Liver (tissue), 9 donors: ENCODE measurements around the gene MIEF2. TPM values are rescaled to one million over a fixed set of nuclear protein-coding genes. Genes with fewer than 3 reads are reported as not detected.

ENCODE experiments used
- DNase-seq: peaks from one replicate; pipeline ENCODE4 v3.0.0-alpha.2; 2017; ENCODE audit warnings: low spot score
- H3K27ac ChIP-seq, 2 donors: one replicate each; pipeline ENCODE4 v1.7.0; 2013; ENCODE audit warnings: inconsistent platforms in 2 of 2, low read length in 2 of 2, control low read depth in 1 of 2, low read depth in 1 of 2, mild to moderate bottlenecking in 1 of 2
- H3K27me3 ChIP-seq, 4 donors: one replicate each; pipeline versions ENCODE4 v1.6.1 to v1.7.0; 2013; ENCODE audit warnings: low read length in 3 of 4, inconsistent platforms in 1 of 4, mild to moderate bottlenecking in 1 of 4, moderate library complexity in 1 of 4; ENCODE audit not compliant: control insufficient read depth in 4 of 4, insufficient read depth in 4 of 4
- H3K36me3 ChIP-seq, 4 donors: one replicate each; pipeline versions ENCODE4 v1.6.1 to v1.7.0; 2013; ENCODE audit warnings: low read length in 3 of 4, mild to moderate bottlenecking in 3 of 4, low read depth in 1 of 4, moderate library complexity in 1 of 4; ENCODE audit not compliant: control insufficient read depth in 4 of 4, insufficient read depth in 3 of 4
- H3K4me1 ChIP-seq, 4 donors: one replicate each; pipeline versions ENCODE4 v1.6.1 to v1.7.0; 2013; ENCODE audit warnings: low read length in 3 of 4, mild to moderate bottlenecking in 3 of 4, moderate library complexity in 1 of 4; ENCODE audit not compliant: control insufficient read depth in 4 of 4, insufficient read depth in 4 of 4
- H3K4me3 ChIP-seq, 3 donors: one replicate each; pipeline versions ENCODE4 v1.6.1 to v1.7.0; 2013; ENCODE audit warnings: low read length in 3 of 3, control low read depth in 1 of 3, low read depth in 1 of 3, mild to moderate bottlenecking in 1 of 3
- H3K9ac ChIP-seq, 2 donors: one replicate each; pipeline ENCODE4 v1.7.0; 2013; ENCODE audit warnings: low read length in 2 of 2, mild to moderate bottlenecking in 2 of 2, moderate library complexity in 2 of 2, control low read depth in 1 of 2, low read depth in 1 of 2
- H3K9me3 ChIP-seq, 4 donors: one replicate each; pipeline versions ENCODE4 v1.6.1 to v1.7.0; 2013; ENCODE audit warnings: low read length in 3 of 4; ENCODE audit not compliant: control insufficient read depth in 4 of 4
- EGR1 ChIP-seq, 2 donors: IDR thresholded peaks; 2 replicates each; pipeline ENCODE4 v1.6.1; 2016 to 2018; ENCODE audit warnings: antibody characterized with exemption in 2 of 2, low read depth in 2 of 2
- FOXA1 ChIP-seq: IDR thresholded peaks from 2 replicates; pipeline ENCODE4 v1.6.1; 2016; ENCODE audit warnings: antibody characterized with exemption
- FOXA2 ChIP-seq: IDR thresholded peaks from 2 replicates; pipeline ENCODE4 v1.6.1; 2016; ENCODE audit warnings: antibody characterized with exemption
- GABPA ChIP-seq, 2 donors: IDR thresholded peaks in 1 of 2; conservative IDR thresholded peaks in 1 of 2; 2 replicates each; pipeline ENCODE4 v1.6.1; 2016; ENCODE audit warnings: antibody characterized with exemption in 2 of 2, mild to moderate bottlenecking in 1 of 2, moderate library complexity in 1 of 2
- HNF4A ChIP-seq, 2 donors: conservative IDR thresholded peaks; 2 replicates each; pipeline ENCODE4 v1.6.1; 2016; ENCODE audit warnings: antibody characterized with exemption in 2 of 2, mild to moderate bottlenecking in 2 of 2
- HNF4G ChIP-seq: IDR thresholded peaks from 2 replicates; pipeline ENCODE4 v1.6.1; 2016; ENCODE audit warnings: antibody characterized with exemption
- JUND ChIP-seq, 2 donors: IDR thresholded peaks; 2 replicates each; pipeline ENCODE4 v1.6.1; 2016; ENCODE audit warnings: antibody characterized with exemption in 2 of 2
- MAX ChIP-seq: IDR thresholded peaks from 2 replicates; pipeline ENCODE4 v1.6.1; 2016; ENCODE audit warnings: antibody characterized with exemption
- RXRA ChIP-seq, 2 donors: IDR thresholded peaks; 2 replicates each; pipeline ENCODE4 v1.6.1; 2017 to 2018; ENCODE audit warnings: antibody characterized with exemption in 2 of 2, mild to moderate bottlenecking in 1 of 2
- SP1 ChIP-seq: IDR thresholded peaks from 2 replicates; pipeline ENCODE4 v1.6.1; 2018; ENCODE audit warnings: antibody characterized with exemption, mild to moderate bottlenecking
- TAF1 ChIP-seq: conservative IDR thresholded peaks from 2 replicates; pipeline ENCODE4 v1.6.1; 2016; ENCODE audit warnings: antibody characterized with exemption, mild to moderate bottlenecking
- YY1 ChIP-seq: IDR thresholded peaks from 2 replicates; pipeline ENCODE4 v1.6.1; 2016; ENCODE audit warnings: antibody characterized with exemption, mild to moderate bottlenecking
- ZBTB33 ChIP-seq: IDR thresholded peaks from 2 replicates; pipeline ENCODE4 v1.6.1; 2016; ENCODE audit warnings: antibody characterized with exemption
- WGBS: extraction: QIAGEN DNeasy Blood & Tissue Kit; methylation state at CpG from one replicate; pipeline ENCODE4 v1.1.7; 2013; 5-methylcytosine and 5-hydroxymethylcytosine counted together
- polyA plus RNA-seq, 2 donors: library from polyadenylated mRNA; stranded (reverse) in 1 of 2; unstranded in 1 of 2; fragments of 200-250 nt in 1 of 2; fragments of >200 nt in 1 of 2; fragmentation: Nextera tagmentation in 1 of 2; extraction: Ambion mirVana in 1 of 2; gene quantifications; one replicate each; pipeline versions ENCODE4 v1.2.1 to v1.2.3, GENCODE V29; 2013 to 2015
- total RNA-seq, 2 donors: library from RNA; depleted of rRNA; stranded (reverse); fragments of >200 nt; gene quantifications; one replicate each; pipeline ENCODE4 v1.2.3, GENCODE V29; 2014
- TF ChIP-seq, protein P1 (sequence below): IDR thresholded peaks from 2 replicates; pipeline ENCODE4 v1.6.1; 2016; ENCODE audit warnings: antibody characterized with exemption
- TF ChIP-seq, protein P2 (sequence below): fragments of 150-350 bp; IDR thresholded peaks from 2 replicates; pipeline ENCODE4 v1.5.1; 2017; ENCODE audit warnings: improper control_type of control experiment, low read depth, low read length; ENCODE audit not compliant: missing input control
- TF ChIP-seq, protein P3 (sequence below): IDR thresholded peaks from 2 replicates; pipeline ENCODE4 v1.6.1; 2016; ENCODE audit warnings: antibody characterized with exemption, mild to moderate bottlenecking
- donor health status: healthy.
- donor health status: healthy.
- donor health status: healthy.
- donor health status: healthy.
- donor health status: healthy.

Gene MIEF2
- total and polyA plus RNA-seq, 4 donors: 4.1 to 11.1 (median 6.6) TPM

DNA sequence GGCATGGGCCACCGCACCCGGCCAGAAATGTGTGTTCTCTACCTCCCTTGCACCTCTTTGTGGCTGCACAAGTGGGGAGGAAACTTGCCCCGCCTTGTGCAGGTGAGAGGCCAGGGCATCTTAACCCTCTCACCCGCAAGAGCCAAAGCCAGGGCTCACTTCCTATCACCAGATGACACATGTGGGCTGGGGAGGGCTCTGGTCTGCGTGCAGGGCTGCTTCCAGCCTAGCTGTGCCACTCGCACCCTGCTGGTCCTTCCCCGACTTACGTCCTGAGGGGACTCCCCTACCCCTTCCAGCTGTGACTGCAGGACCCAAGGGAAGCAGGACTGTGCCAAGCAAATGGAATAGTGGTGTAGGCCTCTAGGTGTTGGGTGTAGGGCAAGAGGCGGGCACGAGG is 6.9 kb downstream of the MIEF2 start:
- Histone ChIP-seq H3K9ac (no peak overlapping the region), H3K36me3 (peaks cover 4 to 20% (median 12%) of the 10 kb centered on the region in 4 donors), H3K4me1 (peaks cover 0 to under 1% (median 0%) of the 10 kb centered on the region in 4 donors), H3K27me3 (no peaks in the 10 kb centered on the region), H3K27ac (no peak overlapping the region), H3K4me3 (no peak overlapping the region), H3K9me3 (no peaks in the 10 kb centered on the region)
- DNase-seq: no peak
- 82% methylated on average over 10 of the region's 10 CpGs for WGBS
- TF ChIP-seq RXRA (IDR thresholded peaks at IDR 0.05) (no peak), HNF4A (conservative IDR thresholded peaks at IDR 0.05) (no peak), JUND (IDR thresholded peaks at IDR 0.05) (no peak), SP1 (no peak), ZBTB33 (no peak), HNF4G (no peak)
- TF ChIP-seq, protein P1, sequence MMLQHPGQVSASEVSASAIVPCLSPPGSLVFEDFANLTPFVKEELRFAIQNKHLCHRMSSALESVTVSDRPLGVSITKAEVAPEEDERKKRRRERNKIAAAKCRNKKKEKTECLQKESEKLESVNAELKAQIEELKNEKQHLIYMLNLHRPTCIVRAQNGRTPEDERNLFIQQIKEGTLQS: no peak
- TF ChIP-seq, protein P2, sequence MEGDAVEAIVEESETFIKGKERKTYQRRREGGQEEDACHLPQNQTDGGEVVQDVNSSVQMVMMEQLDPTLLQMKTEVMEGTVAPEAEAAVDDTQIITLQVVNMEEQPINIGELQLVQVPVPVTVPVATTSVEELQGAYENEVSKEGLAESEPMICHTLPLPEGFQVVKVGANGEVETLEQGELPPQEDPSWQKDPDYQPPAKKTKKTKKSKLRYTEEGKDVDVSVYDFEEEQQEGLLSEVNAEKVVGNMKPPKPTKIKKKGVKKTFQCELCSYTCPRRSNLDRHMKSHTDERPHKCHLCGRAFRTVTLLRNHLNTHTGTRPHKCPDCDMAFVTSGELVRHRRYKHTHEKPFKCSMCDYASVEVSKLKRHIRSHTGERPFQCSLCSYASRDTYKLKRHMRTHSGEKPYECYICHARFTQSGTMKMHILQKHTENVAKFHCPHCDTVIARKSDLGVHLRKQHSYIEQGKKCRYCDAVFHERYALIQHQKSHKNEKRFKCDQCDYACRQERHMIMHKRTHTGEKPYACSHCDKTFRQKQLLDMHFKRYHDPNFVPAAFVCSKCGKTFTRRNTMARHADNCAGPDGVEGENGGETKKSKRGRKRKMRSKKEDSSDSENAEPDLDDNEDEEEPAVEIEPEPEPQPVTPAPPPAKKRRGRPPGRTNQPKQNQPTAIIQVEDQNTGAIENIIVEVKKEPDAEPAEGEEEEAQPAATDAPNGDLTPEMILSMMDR: no peak
- TF ChIP-seq, protein P3, sequence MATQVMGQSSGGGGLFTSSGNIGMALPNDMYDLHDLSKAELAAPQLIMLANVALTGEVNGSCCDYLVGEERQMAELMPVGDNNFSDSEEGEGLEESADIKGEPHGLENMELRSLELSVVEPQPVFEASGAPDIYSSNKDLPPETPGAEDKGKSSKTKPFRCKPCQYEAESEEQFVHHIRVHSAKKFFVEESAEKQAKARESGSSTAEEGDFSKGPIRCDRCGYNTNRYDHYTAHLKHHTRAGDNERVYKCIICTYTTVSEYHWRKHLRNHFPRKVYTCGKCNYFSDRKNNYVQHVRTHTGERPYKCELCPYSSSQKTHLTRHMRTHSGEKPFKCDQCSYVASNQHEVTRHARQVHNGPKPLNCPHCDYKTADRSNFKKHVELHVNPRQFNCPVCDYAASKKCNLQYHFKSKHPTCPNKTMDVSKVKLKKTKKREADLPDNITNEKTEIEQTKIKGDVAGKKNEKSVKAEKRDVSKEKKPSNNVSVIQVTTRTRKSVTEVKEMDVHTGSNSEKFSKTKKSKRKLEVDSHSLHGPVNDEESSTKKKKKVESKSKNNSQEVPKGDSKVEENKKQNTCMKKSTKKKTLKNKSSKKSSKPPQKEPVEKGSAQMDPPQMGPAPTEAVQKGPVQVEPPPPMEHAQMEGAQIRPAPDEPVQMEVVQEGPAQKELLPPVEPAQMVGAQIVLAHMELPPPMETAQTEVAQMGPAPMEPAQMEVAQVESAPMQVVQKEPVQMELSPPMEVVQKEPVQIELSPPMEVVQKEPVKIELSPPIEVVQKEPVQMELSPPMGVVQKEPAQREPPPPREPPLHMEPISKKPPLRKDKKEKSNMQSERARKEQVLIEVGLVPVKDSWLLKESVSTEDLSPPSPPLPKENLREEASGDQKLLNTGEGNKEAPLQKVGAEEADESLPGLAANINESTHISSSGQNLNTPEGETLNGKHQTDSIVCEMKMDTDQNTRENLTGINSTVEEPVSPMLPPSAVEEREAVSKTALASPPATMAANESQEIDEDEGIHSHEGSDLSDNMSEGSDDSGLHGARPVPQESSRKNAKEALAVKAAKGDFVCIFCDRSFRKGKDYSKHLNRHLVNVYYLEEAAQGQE: no peak

- DNase-seq: peak; percentile 46
- no peak overlapping the region for H3K4me3 ChIP-seq
- H3K9me3 ChIP-seq: no peaks in the 10 kb centered on the region
- H3K27me3 ChIP-seq: no peaks in the 10 kb centered on the region
- WGBS: 53% methylated on average over 14 of the region's 14 CpGs
- no peaks in the 10 kb centered on the region for H3K4me1 ChIP-seq
- H3K27ac ChIP-seq: no peak overlapping the region
- H3K9ac ChIP-seq: no peak overlapping the region
- H3K36me3 ChIP-seq: peaks cover 4 to 23% (median 11%) of the 10 kb centered on the region in 4 donors
- TF ChIP-seq FOXA1: no peak
- no peak for TF ChIP-seq SP1
- TF ChIP-seq RXRA (IDR thresholded peaks at IDR 0.05): no peak
- TF ChIP-seq FOXA2: no peak
- no peak for TF ChIP-seq JUND (IDR thresholded peaks at IDR 0.05)
- TF ChIP-seq GABPA (IDR thresholded peaks at IDR 0.05 in 1 of 2, conservative IDR thresholded peaks at IDR 0.05 in 1 of 2): no peak
- TF ChIP-seq HNF4G: no peak
- TF ChIP-seq MAX: no peak
- no peak for TF ChIP-seq YY1
- TF ChIP-seq, protein P3: no peak
- TF ChIP-seq, protein P2: no peak
- TF ChIP-seq EGR1 (IDR thresholded peaks at IDR 0.05; ENCODE audit: low read depth in 2 of 2): no peak
- TF ChIP-seq TAF1: no peak
These were observed 7.7 kb downstream of the MIEF2 start for GRCh38 chr17:18267927-18268711.
